GM13977 (cell line): Measurements from ENCODE around the gene CREB3L2.
"Not testable (repeated sequence)": the region's sequence is repeated elsewhere in the genome, so short reads cannot be mapped to it uniquely, and the experiment has no call there.

ENCODE experiments used
- DNase-seq: peaks from one replicate; pipeline ENCODE4 v3.0.0; 2012; ENCODE audit warnings: low spot score
- in situ Hi-C: fragments of 300-500 bp; cut with MboI; formaldehyde crosslinking; loops from one replicate; pipeline ENCODE4 v1.12.0; 2022; ENCODE audit warnings: low sequenced_read_pairs, low pct_unique_long_range_greater_than_20kb, mixed read lengths, inconsistent platforms; ENCODE audit not compliant: unreplicated experiment
- TF ChIP-seq, protein P1 (sequence below): IDR thresholded peaks from 2 replicates; pipeline ENCODE4 v1.5.1; 2012; ENCODE audit warnings: mild to moderate bottlenecking, control low read depth; ENCODE audit not compliant: insufficient read depth; ENCODE audit errors: extremely low read depth, missing control alignments

CREB3L2 gene

DNA sequence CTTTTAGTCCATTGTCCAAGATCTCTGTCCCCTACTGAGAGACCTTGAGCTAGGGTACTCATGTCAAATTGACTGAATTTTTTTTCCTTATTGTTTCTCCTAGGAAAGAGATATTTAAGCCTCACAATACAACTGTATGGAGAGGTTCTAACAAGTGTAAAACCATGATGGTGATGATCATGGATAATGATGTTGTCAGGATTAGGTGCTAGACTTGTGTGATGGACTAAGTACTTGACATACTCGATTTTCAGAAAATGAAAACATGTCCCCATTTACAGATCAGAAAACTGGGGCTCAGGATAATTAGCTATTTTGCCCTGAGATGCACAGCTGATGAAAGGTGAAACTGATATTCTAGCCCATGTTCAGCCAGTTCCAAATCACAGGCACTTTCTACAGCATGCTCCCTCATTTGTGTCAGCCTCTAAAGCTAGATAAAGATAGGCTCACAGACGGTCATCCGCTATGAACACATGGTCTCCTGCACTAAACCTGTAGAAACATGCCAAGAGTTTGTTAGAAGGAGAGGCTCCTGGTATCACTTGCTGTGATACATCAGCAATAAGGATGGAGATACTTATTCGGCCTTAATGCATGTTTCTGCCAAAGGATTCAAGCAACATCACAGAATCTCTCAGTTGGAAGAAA lies 67.6 kb downstream of the CREB3L2 start:
- no peak for DNase-seq
- TF ChIP-seq, protein P1, sequence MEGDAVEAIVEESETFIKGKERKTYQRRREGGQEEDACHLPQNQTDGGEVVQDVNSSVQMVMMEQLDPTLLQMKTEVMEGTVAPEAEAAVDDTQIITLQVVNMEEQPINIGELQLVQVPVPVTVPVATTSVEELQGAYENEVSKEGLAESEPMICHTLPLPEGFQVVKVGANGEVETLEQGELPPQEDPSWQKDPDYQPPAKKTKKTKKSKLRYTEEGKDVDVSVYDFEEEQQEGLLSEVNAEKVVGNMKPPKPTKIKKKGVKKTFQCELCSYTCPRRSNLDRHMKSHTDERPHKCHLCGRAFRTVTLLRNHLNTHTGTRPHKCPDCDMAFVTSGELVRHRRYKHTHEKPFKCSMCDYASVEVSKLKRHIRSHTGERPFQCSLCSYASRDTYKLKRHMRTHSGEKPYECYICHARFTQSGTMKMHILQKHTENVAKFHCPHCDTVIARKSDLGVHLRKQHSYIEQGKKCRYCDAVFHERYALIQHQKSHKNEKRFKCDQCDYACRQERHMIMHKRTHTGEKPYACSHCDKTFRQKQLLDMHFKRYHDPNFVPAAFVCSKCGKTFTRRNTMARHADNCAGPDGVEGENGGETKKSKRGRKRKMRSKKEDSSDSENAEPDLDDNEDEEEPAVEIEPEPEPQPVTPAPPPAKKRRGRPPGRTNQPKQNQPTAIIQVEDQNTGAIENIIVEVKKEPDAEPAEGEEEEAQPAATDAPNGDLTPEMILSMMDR: no peak
- in situ Hi-C loops: no loop called here

DNA sequence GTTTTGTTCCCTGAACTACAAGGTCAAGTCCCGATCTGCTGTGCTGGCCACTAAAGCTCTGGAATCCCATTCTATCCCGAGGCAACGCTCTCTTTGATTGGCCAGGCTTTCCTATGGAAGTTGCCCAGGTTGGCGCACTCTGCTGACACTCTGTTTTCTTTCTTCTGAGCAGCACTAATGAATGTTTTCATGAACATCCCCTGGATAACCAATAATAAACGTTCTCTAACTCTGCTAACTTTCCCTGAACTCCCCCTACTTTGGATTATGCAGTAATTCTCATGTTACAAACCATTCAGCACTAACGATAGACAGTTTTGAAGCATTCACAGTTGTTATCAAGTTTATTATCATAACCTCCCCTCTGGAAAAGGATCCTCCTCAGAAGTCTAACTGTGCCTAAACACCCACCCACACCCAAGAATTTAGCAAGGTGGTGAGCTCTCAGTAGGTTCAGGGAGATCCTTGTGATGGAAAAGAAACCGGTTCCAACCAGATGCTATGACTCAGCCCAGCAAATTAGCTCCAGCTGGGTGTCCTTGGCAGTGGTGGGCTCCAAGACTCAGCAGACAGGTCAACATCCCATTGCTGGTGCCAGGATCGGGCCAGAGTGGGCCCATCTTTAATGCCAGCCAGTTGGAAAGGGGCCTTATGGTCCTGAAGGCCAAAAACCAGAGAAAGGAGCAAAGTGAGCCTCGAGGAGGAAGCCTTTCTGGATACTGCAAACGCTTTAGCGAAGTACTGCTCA lies 68.4 kb downstream of the CREB3L2 start:
- in situ Hi-C loops: no loop called here
- no peak for DNase-seq
- TF ChIP-seq, protein P1: no peak

DNA sequence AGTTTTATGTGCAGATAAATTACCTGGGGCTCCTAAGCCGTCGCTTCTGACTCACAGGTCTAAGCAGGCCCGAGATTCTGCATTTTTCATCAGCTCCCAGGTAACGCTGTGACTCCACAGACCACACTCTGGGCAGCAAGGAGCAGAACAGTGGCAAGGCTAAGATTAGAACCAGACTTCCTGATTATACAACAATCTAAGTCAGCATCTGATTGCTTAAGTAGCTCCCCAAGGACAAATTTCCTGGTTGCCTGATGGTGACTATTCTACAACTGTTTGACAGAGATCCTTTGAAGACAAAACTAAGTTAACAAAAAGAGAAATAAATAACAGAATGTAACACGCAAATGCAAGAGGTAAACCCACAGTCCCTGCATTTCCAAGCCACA lies 69.0 kb downstream of the CREB3L2 start:
- TF ChIP-seq, protein P1: no peak
- in situ Hi-C loops: no loop called here
- no peak for DNase-seq

DNA sequence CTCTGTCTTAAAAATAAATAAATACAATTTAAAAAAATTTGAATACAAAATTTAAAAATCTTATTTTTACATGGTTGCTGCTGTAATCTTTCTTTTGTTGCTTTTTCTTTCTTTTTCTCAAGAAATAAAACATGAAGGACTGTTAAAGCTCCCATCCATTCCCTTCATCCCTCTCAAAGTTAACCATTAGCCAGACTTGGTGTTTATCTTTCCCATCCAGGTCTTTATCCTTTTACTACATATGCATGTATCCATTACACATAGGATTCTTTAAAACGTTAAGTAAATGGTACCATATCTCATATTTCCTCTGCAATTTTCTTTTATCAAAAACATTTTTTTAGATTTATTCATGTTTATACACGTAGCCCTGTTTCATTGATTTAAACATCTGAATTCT lies 70.1 kb downstream of the CREB3L2 start:
- in situ Hi-C loops: no loop called here
- DNase-seq: no peak
- TF ChIP-seq, protein P1: no peak

DNA sequence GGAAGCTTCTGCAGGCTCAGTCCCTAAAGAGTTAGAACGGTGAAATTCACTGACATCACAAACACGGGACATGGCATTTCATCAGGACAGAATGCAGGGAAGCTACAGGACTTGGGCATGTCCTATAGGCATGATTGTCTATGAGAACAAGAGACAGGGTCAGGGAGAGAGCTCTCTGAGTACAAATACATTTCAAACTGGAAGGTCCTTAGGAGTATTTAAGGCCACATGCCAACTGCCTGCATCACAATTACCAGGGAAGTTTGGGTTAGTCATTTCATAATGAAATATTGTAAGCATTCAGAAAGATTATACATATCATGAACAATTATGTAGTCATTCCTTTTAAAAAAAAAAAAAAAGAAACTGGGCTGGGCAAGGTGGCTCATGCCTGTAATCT lies 71.3 kb downstream of the CREB3L2 start:
- TF ChIP-seq, protein P1: no peak
- in situ Hi-C loops: no loop called here
- DNase-seq: no peak

DNA sequence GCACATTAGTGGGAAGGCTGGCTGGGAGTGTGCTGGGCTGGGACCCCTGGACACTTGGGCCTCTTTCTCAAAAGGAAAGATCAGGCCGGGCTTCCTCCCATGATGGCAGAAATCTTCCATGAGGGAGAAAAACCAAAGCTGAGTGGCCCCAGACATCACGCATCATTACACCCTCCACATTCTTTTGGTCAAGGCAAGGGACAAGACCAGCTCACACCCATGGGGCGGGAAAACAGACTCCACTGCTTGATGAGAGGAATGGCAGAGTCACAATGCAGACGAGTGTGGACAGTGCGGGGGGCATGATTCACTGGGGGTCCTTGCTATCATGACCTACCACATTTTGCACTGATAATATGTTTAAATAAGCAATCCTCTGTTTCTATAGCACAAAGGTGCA lies 73.3 kb downstream of the CREB3L2 start:
- TF ChIP-seq, protein P1: no peak
- no peak for DNase-seq
- in situ Hi-C loops: no loop called here

DNA sequence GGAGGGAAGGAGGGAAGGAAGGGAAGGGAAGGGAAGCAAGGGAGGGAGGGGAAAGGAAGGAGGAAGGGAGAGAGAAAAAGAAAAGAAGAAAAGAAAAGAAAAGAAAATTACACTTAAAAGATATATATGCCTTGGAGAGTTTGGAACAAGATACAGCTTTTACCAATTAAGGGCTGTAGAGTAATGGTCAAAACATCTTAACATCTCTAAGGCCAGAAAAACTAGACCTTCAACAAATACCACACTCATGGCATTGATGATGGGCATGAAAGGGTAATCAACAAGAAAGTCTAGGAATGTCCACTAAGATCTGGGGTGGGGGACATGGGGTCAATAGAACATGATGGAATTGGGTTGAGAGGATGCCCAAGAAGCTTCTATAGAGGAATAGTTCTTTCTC lies 74.5 kb downstream of the CREB3L2 start:
- TF ChIP-seq, protein P1: no peak
- in situ Hi-C loops: no loop called here

DNA sequence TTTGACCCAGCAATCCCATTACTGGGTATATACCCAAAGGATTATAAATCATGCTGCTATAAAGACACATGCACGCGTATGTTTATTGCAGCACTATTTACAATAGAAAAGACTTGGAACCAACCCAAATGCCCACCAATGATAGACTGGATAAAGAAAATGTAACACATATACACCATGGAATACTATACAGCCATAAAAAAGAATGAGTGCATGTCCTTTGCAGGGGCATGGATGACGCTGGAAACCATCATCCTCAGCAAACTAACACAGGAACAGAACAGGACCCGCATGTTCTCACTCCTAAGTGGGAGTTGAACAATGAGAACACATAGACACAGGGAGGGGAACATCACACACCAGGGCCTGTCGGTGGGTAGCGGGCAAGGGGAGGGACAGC lies 75.7 kb downstream of the CREB3L2 start:
- DNase-seq, in situ Hi-C loops: not testable (repeated sequence)

More for the DNA sequence above, 74.5 kb downstream of the CREB3L2 start:
- no peak for DNase-seq
